Thymus (tissue), 11 donors: ENCODE data around the gene FBXL19. TPM values are rescaled to one million over a fixed set of nuclear protein-coding genes. Genes with fewer than 3 reads are reported as not detected.

Experiments used
- DNase-seq, 9 donors: peaks; one replicate each; pipeline ENCODE4 v3.0.0-alpha.2; 2013; ENCODE audit warnings: low spot score in 9 of 9, low read depth in 6 of 9, missing footprints in 1 of 9
- H3K27ac ChIP-seq, 2 donors: one replicate each; pipeline ENCODE4 v1.5.1; 2013; ENCODE audit warnings: control low read depth in 1 of 2, low read depth in 1 of 2, low read length in 1 of 2, mild to moderate bottlenecking in 1 of 2, moderate library complexity in 1 of 2
- H3K27me3 ChIP-seq, 2 donors: one replicate each; pipeline ENCODE4 v1.5.1; 2013; ENCODE audit warnings: low read length in 1 of 2; ENCODE audit not compliant: control insufficient read depth in 2 of 2, insufficient read depth in 1 of 2
- H3K36me3 ChIP-seq, 2 donors: one replicate each; pipeline ENCODE4 v1.5.1; 2013; ENCODE audit warnings: low read length in 1 of 2, mild to moderate bottlenecking in 1 of 2, moderate library complexity in 1 of 2; ENCODE audit not compliant: control insufficient read depth in 2 of 2, insufficient read depth in 2 of 2
- H3K4me1 ChIP-seq, 2 donors: one replicate each; pipeline ENCODE4 v1.5.1; 2013; ENCODE audit warnings: low read length in 2 of 2; ENCODE audit not compliant: control insufficient read depth in 2 of 2, insufficient read depth in 2 of 2
- H3K4me3 ChIP-seq, 2 donors: one replicate each; pipeline ENCODE4 v1.5.1; 2013; ENCODE audit warnings: low read length in 2 of 2, control low read depth in 1 of 2, mild to moderate bottlenecking in 1 of 2
- H3K9me3 ChIP-seq, 2 donors: one replicate each; pipeline ENCODE4 v1.5.1; 2013; ENCODE audit warnings: low read length in 1 of 2, mild to moderate bottlenecking in 1 of 2; ENCODE audit not compliant: control insufficient read depth in 2 of 2, insufficient read depth in 1 of 2
- WGBS: extraction: QIAGEN DNeasy Blood & Tissue Kit; methylation state at CpG from one replicate; pipeline ENCODE4 v1.1.7; 2013; 5-methylcytosine and 5-hydroxymethylcytosine counted together
- polyA plus RNA-seq: library from polyadenylated mRNA; stranded (reverse); fragments of 200-250 nt; gene quantifications from one replicate; pipeline ENCODE4 v1.2.3, GENCODE V29; 2013
- total RNA-seq: library from RNA; stranded (reverse); fragments of 120-200 nt; gene quantifications from one replicate; pipeline ENCODE4 v1.2.4, GENCODE V29; 2013
- donor health status: healthy.

Gene FBXL19
- total and polyA plus RNA-seq, 2 donors, result 10.2 to 17.0 TPM

- Histone ChIP-seq H3K27ac (peak within 1 kb of the TSS in 1 of 2 donors; percentile 43), H3K9me3 (no peaks in the 10 kb centered on the region), H3K4me1 (peaks cover 0 to 2% of the 10 kb centered on the region in 2 donors), H3K36me3 (peaks cover 37 to 61% of the 10 kb centered on the region in 2 donors), H3K4me3 (no peak within 1 kb of the TSS), H3K27me3 (no peaks in the 10 kb centered on the region)
- DNase-seq, result peak in 8 of 9 donors; percentile 15 to 70 (median 48)
- 52% methylated on average over 24 of the region's 24 CpGs for WGBS
Measured at GRCh38 chr16:30984669-30985400, 61.5 kb downstream of the FBXL19 start, which contains the start of gene HSD3B7. Gene HSD3B7 (plus strand): TSS chr16:30985207. CDS start chr16:30985659, 452 bp downstream.

DNA sequence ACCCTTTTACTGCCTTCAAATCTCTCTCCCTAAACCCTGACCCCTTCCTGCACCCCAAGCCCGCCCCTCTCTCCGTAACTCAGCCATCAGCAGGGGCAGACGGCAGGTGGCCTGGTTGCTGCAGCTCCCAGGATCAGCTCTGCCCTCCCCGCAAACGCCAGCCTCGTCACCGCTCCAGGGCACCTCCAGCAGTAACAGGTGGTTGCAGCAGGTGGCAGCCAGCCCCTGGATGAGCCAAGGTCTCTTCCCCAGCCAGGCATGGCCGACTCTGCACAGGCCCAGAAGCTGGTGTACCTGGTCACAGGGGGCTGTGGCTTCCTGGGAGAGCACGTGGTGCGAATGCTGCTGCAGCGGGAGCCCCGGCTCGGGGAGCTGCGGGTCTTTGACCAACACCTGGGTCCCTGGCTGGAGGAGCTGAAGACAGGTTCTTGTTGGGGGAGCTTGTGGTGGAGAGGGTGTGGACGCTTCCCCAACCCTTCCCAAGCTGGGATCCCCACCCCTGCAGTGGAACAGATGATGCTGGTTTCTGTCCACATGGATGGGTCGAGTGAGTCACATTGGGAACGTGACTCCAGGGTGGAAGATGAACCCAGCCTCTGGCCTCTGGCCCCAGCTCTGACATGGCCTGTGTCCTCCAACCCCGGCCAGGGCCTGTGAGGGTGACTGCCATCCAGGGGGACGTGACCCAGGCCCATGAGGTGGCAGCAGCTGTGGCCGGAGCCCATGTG is 62.2 kb downstream of the FBXL19 start:
- DNase-seq, result no peak
- Histone ChIP-seq H3K36me3 (peaks cover 29 to 54% of the 10 kb centered on the region in 2 donors), H3K27ac (peak overlapping the region in 1 of 2 donors; percentile 43), H3K27me3 (no peaks in the 10 kb centered on the region), H3K4me1 (peaks cover 0 to 2% of the 10 kb centered on the region in 2 donors), H3K4me3 (no peak overlapping the region), H3K9me3 (no peaks in the 10 kb centered on the region)
- WGBS, result 82% methylated on average over 19 of the region's 20 CpGs

- peaks cover 0 to 2% of the 10 kb centered on the region in 2 donors for H3K4me1 ChIP-seq
- WGBS, result 98% methylated on average over 29 of the region's 29 CpGs
- H3K27me3 ChIP-seq, result no peaks in the 10 kb centered on the region
- no peak overlapping the region for H3K27ac ChIP-seq
- H3K9me3 ChIP-seq, result no peaks in the 10 kb centered on the region
- DNase-seq, result no peak
- no peak overlapping the region for H3K4me3 ChIP-seq
- peaks cover 24 to 46% of the 10 kb centered on the region in 2 donors for H3K36me3 ChIP-seq
Measured at GRCh38 chr16:30986129-30986991, 63.0 kb downstream of the FBXL19 start.

DNA sequence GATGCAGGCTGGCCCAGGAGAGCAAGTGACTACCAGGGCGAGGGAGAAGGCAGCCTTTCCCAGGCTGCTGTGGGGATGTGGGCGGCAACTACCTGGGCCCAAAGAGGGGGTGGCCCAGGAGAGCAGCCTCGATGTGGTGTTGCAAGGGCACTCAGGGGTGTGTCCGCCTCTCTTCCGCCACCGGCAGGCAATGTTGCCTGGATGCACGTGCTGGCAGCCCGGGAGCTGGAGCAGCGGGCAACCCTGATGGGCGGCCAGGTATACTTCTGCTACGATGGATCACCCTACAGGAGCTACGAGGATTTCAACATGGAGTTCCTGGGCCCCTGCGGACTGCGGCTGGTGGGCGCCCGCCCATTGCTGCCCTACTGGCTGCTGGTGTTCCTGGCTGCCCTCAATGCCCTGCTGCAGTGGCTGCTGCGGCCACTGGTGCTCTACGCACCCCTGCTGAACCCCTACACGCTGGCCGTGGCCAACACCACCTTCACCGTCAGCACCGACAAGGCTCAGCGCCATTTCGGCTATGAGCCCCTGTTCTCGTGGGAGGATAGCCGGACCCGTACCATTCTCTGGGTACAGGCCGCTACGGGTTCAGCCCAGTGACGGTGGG is 64.3 kb downstream of the FBXL19 start:
- no peak overlapping the region for H3K27ac ChIP-seq
- no peak for DNase-seq
- no peak overlapping the region for H3K4me3 ChIP-seq
- H3K27me3 ChIP-seq, result no peaks in the 10 kb centered on the region
- peaks cover 16 to 34% of the 10 kb centered on the region in 2 donors for H3K36me3 ChIP-seq
- H3K4me1 ChIP-seq, result peaks cover 0 to 2% of the 10 kb centered on the region in 2 donors
- 98% methylated on average over 30 of the region's 30 CpGs for WGBS
- H3K9me3 ChIP-seq, result no peaks in the 10 kb centered on the region

DNA sequence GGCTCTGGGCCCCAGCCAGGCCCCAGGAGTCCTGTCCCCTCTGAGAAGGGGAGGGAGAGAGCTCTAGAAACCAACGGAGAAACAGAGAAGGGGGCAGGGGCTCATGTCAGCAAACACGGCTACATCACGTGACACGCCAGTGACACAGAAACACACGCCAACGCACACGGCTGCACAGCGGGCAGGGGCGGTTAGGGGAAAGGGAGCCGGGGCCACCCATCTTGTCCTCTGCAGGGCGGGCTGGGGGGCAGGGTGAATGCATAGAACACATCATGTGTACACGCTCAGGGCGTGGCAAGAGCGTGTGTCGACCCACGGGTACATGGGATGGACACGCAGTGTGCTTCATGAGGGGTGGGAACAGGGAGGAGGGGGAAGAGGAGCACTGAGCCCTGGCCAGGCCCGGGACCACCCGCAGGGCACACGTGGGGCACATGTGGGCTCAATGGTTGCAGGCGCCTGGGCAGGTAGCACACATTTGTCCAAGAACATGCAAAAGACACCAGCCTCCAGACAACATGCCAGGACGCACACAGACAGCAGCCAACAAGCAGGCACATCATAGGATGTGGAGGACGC is 66.2 kb downstream of the FBXL19 start:
- no peak overlapping the region for H3K27ac ChIP-seq
- H3K27me3 ChIP-seq, result no peaks in the 10 kb centered on the region
- peaks cover 0 to 2% of the 10 kb centered on the region in 2 donors for H3K4me1 ChIP-seq
- H3K36me3 ChIP-seq, result peaks cover 2 to 20% of the 10 kb centered on the region in 2 donors
- H3K4me3 ChIP-seq, result no peak overlapping the region
- H3K9me3 ChIP-seq, result no peaks in the 10 kb centered on the region
- DNase-seq, result no peak
- 96% methylated on average over 23 of the region's 23 CpGs for WGBS

DNA sequence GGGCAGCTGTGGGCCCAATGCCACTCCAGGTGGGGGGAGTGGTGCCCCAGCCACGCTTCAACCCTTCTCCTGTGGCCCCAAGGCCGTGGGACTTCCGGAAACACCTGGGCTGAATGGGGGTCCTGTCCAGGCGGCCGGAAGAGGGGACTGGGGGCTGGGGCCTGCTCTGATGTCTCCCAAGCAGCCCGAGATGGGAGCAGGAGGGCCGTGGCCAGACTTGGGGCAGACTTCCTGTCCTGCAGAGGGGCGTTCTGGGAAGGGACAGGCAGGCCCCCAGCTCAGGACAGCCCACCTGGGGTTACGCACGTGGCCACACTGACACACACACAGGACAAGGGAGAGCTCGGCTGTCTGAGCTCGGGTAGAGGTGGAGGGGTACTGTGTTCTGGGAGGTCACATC is 66.7 kb downstream of the FBXL19 start:
- Histone ChIP-seq H3K36me3 (peaks cover 2 to 16% of the 10 kb centered on the region in 2 donors), H3K9me3 (no peaks in the 10 kb centered on the region), H3K4me1 (peaks cover 0 to under 1% of the 10 kb centered on the region in 2 donors), H3K4me3 (no peak overlapping the region), H3K27ac (no peak overlapping the region), H3K27me3 (no peaks in the 10 kb centered on the region)
- DNase-seq, result no peak
- WGBS, result 93% methylated on average over 12 of the region's 12 CpGs

- DNase-seq, result no peak
- Histone ChIP-seq H3K27ac (no peak overlapping the region), H3K9me3 (no peaks in the 10 kb centered on the region), H3K27me3 (no peaks in the 10 kb centered on the region), H3K4me3 (no peak overlapping the region), H3K36me3 (peaks cover 2 to 9% of the 10 kb centered on the region in 2 donors), H3K4me1 (no peaks in the 10 kb centered on the region)
- 89% methylated on average over 8 of the region's 8 CpGs for WGBS
Measured at GRCh38 chr16:30991052-30991451, 67.7 kb downstream of the FBXL19 start.

DNA sequence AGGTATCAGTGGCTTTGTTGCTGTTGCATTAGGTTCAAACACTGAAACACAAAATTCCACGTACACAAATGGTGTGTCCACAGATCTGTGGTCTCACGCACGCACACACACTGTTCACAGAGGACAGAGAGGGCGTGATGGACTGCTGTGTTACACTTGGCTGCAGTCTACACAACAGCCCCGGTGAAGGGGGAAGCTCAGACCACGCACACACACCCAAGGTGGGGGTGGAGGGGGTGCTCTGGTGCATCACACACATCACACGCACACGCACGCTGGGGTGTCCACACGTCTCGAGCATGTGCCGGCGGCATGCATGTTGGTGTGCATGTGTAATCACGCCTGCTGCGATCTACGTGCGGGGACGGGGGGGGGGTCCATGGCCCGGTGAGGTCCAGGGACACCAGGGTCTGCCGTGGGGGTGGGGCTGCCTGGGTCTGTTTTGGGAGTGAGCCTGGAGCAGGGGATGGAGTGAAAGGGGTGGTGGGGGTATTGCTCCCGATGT is 69.0 kb downstream of the FBXL19 start:
- peaks cover 2 to 4% of the 10 kb centered on the region in 2 donors for H3K36me3 ChIP-seq
- H3K4me1 ChIP-seq, result peaks cover 5 to 7% of the 10 kb centered on the region in 2 donors
- no peak for DNase-seq
- H3K27ac ChIP-seq, result no peak overlapping the region
- 93% methylated on average over 21 of the region's 21 CpGs for WGBS
- H3K27me3 ChIP-seq, result peaks cover under 1 to 11% of the 10 kb centered on the region in 2 donors
- no peaks in the 10 kb centered on the region for H3K9me3 ChIP-seq
- H3K4me3 ChIP-seq, result no peak overlapping the region
